Measurements from ENCODE around the gene KIFC3. TPM values are rescaled to one million over a fixed set of nuclear protein-coding genes. Genes with fewer than 3 reads are reported as not detected.

Gene KIFC3
- total RNA-seq, 1 donor: 40.5 TPM

- no peaks in the 10 kb centered on the region for H4K20me1 ChIP-seq (ENCODE audit: insufficient read depth, low read length)
These were observed 13.3 kb downstream of the KIFC3 start for GRCh38 chr16:57788951-57789350.

GRCh38 chr16:57788252-57788841, 13.9 kb downstream of the KIFC3 start:
- Histone ChIP-seq H2AFZ (ENCODE audit: low read length) (no peak overlapping the region), H3K27ac (ENCODE audit: low read depth, low read length) (no peak overlapping the region), H3K27me3 (ENCODE audit: insufficient read depth, low read length) (no peaks in the 10 kb centered on the region), H3K36me3 (ENCODE audit: insufficient read depth, low read length) (peaks cover 47% of the 10 kb centered on the region), H4K20me1 (ENCODE audit: insufficient read depth, low read length) (no peaks in the 10 kb centered on the region), H3K9me3 (ENCODE audit: low read depth, low read length) (no peaks in the 10 kb centered on the region), H3K4me1 (ENCODE audit: insufficient read depth, low read length) (peaks cover 15% of the 10 kb centered on the region), H3K4me2 (ENCODE audit: insufficient read depth, low read length) (no peak overlapping the region), H3K79me2 (ENCODE audit: insufficient read depth, low read length) (peaks cover 2% of the 10 kb centered on the region), H3K4me3 (ENCODE audit: insufficient read depth, low read length) (no peak overlapping the region)
- no peak for TF ChIP-seq CTCF (IDR thresholded peaks at IDR 0.05; ENCODE audit: extremely low read depth, low read depth, low read length)
- no peak for DNase-seq (ENCODE audit: insufficient read length, low spot score, missing footprints)

More at GRCh38 chr16:57788951-57789350, 13.3 kb downstream of the KIFC3 start:
- DNase-seq (ENCODE audit: insufficient read length, low spot score, missing footprints): peak; percentile 42
- Histone ChIP-seq H2AFZ (ENCODE audit: low read length) (no peak overlapping the region), H3K27me3 (ENCODE audit: insufficient read depth, low read length) (no peaks in the 10 kb centered on the region), H3K27ac (ENCODE audit: low read depth, low read length) (no peak overlapping the region), H3K79me2 (ENCODE audit: insufficient read depth, low read length) (peaks cover 2% of the 10 kb centered on the region), H3K9me3 (ENCODE audit: low read depth, low read length) (no peaks in the 10 kb centered on the region), H3K36me3 (ENCODE audit: insufficient read depth, low read length) (peaks cover 44% of the 10 kb centered on the region), H3K4me3 (ENCODE audit: insufficient read depth, low read length) (no peak overlapping the region), H3K4me1 (ENCODE audit: insufficient read depth, low read length) (peaks cover 15% of the 10 kb centered on the region), H3K4me2 (ENCODE audit: insufficient read depth, low read length) (no peak overlapping the region)
- TF ChIP-seq CTCF (IDR thresholded peaks at IDR 0.05; ENCODE audit: extremely low read depth, low read depth, low read length): no peak

DNA sequence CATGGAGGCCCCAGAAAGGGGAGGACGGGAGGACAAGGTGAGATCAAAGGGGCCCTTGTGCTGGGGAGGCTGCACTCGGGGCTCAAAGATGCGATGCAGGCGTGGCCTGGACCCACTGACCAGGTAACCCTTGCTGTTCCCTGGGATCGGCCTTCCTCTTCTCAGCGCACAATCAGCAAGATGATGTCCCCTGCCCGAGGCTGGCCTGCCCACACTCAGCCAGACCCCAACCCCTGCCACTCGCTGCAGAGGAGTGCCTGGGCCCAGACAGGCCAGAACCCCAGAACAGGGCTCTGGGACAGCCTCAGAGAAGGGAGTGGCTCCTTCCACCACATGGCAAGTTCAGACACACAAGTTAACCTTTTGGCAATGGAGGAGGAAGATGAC, 14.8 kb downstream of the KIFC3 start:
- no peaks in the 10 kb centered on the region for H3K9me3 ChIP-seq (ENCODE audit: low read depth, low read length)
- H3K79me2 ChIP-seq (ENCODE audit: insufficient read depth, low read length): peaks cover 2% of the 10 kb centered on the region
- H3K36me3 ChIP-seq (ENCODE audit: insufficient read depth, low read length): peaks cover 42% of the 10 kb centered on the region
- H3K4me3 ChIP-seq (ENCODE audit: insufficient read depth, low read length): no peak overlapping the region
- peaks cover 15% of the 10 kb centered on the region for H3K4me1 ChIP-seq (ENCODE audit: insufficient read depth, low read length)
- peak; percentile 35 for DNase-seq (ENCODE audit: insufficient read length, low spot score, missing footprints)
- H3K27me3 ChIP-seq (ENCODE audit: insufficient read depth, low read length): no peaks in the 10 kb centered on the region
- no peak for TF ChIP-seq CTCF (IDR thresholded peaks at IDR 0.05; ENCODE audit: extremely low read depth, low read depth, low read length)
- H4K20me1 ChIP-seq (ENCODE audit: insufficient read depth, low read length): no peaks in the 10 kb centered on the region
- no peak overlapping the region for H3K4me2 ChIP-seq (ENCODE audit: insufficient read depth, low read length)
- no peak overlapping the region for H2AFZ ChIP-seq (ENCODE audit: low read length)
- no peak overlapping the region for H3K27ac ChIP-seq (ENCODE audit: low read depth, low read length)

- Histone ChIP-seq H3K4me2 (ENCODE audit: insufficient read depth, low read length) (no peak overlapping the region), H3K36me3 (ENCODE audit: insufficient read depth, low read length) (peaks cover 37% of the 10 kb centered on the region), H3K27ac (ENCODE audit: low read depth, low read length) (no peak overlapping the region), H2AFZ (ENCODE audit: low read length) (no peak overlapping the region), H3K27me3 (ENCODE audit: insufficient read depth, low read length) (no peaks in the 10 kb centered on the region), H3K9me3 (ENCODE audit: low read depth, low read length) (no peaks in the 10 kb centered on the region), H3K4me1 (ENCODE audit: insufficient read depth, low read length) (peaks cover 17% of the 10 kb centered on the region), H3K4me3 (ENCODE audit: insufficient read depth, low read length) (no peak overlapping the region), H4K20me1 (ENCODE audit: insufficient read depth, low read length) (peaks cover 2% of the 10 kb centered on the region), H3K79me2 (ENCODE audit: insufficient read depth, low read length) (peaks cover 2% of the 10 kb centered on the region)
- DNase-seq (ENCODE audit: insufficient read length, low spot score, missing footprints): peak; percentile 72
- no peak for TF ChIP-seq CTCF (IDR thresholded peaks at IDR 0.05; ENCODE audit: extremely low read depth, low read depth, low read length)
These were observed 15.4 kb downstream of the KIFC3 start for GRCh38 chr16:57786632-57787518.

Measured in osteoblast (primary cell).